ENCODE data around the gene PAM. TPM values are rescaled to one million over a fixed set of nuclear protein-coding genes. Genes with fewer than 3 reads are reported as not detected.

PAM gene
- total RNA-seq, 1 donor from 2014 or later = 12.7 TPM

DNA sequence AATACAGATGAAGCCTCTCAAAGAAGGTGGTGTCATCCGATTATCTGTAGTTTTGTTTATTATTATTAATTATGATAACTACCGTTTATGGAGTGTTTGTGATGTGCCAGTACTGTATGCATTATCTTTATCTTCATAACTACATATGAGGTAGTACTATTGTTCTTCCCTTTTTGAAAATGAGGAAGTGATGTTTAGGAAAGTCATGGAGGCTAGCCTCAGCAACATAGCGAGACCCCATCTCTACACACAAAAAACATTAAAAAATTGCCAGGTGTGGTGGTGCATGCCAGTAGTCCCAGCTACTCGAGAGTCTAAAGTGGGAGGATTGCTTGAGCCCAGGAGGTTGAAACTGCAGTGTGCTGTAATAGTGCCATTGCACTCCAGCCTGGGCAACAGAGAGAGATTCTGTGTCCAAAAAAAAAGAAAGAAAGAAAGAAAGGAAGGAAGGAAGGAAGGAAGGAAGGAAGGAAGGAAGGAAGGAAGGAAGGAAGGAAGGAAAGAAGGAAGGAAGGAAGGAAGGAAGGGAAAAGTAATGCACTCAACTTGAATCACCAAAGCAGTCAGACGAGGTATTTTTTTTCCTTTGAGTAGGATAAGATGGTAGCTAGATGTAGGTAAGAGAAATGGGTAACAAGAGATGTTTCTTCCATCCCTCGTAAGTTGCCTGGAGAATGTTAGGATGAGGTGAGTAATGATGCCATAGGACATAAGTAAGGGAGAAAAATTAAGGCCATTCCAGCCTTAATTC, 47.8 kb downstream of the PAM start:
- intact Hi-C loops (cut with micrococcal nuclease) = no loop called here

DNA sequence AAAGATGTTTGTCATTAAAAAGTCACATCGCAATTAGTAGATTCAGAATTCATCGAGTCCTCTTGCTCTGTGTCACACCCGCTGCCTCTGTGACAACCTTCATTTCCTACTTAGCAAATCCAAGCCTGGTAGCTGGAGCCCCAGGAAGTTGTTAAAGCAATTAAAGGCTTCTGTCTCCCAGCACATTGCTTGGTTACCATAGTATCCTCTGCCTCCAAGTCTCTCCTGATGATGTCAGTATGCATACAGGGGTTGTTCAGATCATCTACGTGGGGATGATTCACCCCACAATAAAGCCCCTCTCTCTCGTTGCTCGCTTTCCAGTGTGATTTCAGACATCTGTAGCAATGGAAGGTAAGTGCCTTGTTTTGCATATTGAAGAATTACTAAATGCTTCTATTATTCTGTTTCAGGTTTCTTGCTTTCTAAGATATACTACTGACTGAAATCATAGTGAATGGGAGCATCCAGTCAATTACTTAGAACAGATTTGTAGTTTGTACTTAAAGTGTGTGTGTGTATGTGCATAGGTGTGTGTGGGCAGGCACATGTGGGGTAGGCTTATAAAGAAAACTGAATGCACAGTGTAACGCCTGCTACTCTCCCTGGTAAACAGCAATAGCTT, 52.9 kb downstream of the PAM start:
- intact Hi-C loops (cut with micrococcal nuclease) = no loop called here

DNA sequence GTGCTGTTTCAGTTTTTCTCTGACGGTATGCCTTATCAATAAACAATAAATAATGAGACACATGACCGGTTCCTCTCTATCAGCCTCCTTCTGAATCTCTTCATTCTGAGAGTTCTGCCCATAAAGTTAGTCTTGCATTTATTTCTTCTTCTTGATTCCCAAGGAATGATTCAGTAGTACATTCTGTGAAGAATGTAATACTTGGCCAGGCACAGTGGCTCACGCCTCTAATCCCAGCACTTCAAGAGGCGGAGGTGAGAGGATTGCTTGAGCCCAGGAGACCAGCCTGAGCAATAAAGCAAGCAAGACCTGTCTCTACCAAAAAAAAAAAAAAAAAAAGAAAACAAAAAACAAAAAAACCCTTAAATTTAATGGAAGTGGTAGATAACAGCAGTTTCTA, 53.9 kb downstream of the PAM start:
- intact Hi-C loops (cut with micrococcal nuclease) = no loop called here

DNA sequence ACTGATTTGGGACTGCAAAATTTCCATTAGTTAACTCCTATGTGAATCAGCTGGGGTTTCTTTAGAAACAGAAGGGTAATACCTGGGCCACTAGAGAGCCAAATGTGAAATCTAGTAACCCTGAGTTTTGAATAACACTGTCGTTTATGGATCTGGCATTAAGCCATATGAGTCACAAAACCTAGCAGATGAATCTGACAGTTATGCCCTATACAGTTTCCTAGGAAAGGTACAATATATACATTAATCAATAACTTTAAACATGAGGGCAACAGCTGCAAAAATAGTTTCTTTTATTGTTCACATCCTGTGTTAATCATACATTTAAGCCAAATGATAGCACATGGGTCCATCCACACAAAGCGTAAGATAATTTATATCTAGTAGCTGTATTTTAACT, 56.9 kb downstream of the PAM start:
- intact Hi-C loops (cut with micrococcal nuclease) = no loop called here

DNA sequence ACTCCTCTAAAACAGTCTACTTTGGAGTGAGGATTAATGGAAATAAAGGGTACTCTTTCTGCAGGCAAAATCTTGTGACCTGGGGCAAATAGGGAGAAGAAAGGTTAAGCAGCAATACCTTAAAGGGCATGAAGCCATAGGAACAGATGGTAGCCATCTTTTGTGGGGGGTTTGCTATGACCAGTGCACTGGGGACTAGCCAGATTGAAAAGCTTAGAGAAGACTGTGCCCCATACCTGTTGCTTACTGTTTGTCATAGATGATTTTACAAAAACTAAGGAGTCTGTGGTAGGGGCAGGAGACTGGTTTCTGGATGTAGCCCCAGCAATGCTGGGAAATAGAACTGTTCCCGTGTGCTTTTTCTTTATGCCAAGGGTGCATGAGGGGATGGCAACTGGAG, 58.6 kb downstream of the PAM start:
- intact Hi-C loops (cut with micrococcal nuclease) = no loop called here

DNA sequence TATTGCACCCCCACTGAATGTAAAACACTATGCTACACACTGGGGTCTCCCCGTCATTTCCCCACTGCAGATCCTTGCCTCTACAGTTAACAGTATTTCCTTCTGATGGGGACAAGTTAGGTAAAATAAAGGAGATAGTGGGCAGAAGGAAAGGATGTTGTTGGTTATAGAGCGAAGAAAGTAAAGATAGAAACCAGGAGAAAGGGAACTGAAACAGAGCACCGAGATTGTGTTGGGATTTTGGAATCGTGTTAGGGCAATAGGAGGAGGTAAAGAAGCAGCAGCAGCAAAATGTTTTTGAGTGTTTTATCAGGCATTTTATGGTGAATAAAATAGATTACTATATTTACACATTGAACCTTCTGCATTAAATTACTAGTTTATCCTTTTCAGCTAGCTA, 60.0 kb downstream of the PAM start:
- intact Hi-C loops (cut with micrococcal nuclease) = no loop called here

DNA sequence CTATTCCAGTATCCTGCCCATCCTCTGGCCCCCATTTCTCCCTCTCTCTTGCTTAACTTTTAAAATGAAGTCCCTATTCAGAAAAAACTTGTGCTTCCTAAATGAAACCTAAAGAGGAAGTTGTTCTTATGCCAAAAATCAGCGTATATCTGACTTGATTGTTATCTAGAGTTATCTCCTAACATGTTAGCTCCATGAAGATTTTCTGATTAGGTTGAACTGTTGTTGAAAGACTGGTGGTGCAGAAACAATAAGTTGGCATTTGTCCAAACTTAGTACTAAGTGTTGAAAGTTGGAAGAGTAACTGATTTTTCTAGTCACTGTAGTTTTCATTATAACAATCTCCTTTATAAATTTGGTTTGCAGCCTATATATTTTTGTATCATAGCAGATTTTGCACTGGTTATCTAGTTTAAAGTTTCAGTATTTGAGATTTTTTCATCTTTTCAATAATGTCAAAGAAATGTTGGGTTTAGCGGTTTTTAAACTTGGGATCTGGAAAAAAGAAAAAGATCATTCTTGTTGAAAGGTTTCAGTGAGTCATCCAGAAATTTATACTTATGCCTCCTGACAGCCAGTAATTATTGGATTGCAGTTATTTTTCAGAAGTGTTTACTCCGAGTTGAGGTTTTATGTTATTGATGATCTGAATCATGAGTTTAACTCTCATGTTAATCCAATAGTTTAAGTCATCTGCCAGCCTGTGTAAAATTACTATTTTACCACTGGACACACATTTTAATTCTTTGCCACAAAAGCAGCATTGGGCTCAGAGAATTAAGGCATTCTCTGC, 60.6 kb downstream of the PAM start:
- intact Hi-C loops (cut with micrococcal nuclease) = no loop called here

DNA sequence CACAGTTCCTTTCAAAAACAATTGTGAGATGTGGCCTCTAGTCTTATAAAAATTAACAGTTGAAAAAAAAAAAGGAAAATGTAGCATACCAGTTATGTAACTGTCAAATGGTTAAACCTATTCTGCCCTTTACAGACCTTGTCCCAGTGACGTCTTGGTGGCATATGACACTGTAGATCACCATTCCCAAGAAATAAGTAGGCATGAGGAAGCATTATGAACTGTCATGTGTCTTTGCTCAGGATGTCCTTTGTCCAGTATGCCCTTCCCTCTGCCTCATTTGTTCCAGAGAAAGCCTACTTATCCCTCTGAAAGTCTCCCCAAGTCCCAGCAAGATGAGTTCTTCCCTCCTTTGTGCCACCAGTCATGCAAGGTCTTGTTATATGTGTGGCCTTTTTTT, 63.2 kb downstream of the PAM start:
- intact Hi-C loops (cut with micrococcal nuclease) = no loop called here

DNA sequence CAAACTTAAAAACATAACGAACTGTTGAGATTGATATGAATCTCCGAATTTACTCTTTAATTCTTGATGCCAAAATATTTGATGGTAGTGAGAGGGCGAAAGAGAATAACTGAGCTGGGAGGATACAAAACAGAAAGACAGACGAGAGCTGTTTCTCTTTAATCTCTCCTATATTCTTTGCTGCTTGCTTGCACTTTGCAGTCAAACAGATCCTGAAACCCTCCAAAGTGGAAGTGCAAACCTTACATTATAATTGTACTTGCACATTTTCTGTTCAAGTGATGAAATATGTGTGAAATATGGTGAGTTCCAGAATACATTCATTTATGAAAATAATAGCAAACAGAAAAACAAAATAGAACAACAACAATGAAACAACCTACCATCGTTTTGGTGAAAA, 63.8 kb downstream of the PAM start:
- intact Hi-C loops (cut with micrococcal nuclease) = no loop called here

DNA sequence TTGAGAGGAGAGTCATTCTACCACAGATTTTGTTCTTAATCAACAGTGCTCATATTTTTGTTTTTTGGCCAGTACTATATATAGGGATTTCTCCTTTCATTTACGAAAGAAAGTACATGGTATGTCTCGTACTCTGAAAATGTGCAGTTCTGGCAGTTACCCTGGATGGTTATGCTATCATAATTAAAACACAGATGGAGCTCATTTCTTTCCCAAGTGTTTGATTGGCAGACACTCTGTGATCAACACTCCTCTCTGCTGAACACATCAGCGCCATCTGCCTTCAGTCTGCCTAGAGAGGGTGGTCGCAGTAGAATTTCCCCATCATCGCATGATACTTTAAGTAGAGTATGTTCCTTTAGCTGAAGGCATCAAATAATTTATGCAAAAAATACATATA, 64.5 kb downstream of the PAM start:
- intact Hi-C loops (cut with micrococcal nuclease) = no loop called here

DNA sequence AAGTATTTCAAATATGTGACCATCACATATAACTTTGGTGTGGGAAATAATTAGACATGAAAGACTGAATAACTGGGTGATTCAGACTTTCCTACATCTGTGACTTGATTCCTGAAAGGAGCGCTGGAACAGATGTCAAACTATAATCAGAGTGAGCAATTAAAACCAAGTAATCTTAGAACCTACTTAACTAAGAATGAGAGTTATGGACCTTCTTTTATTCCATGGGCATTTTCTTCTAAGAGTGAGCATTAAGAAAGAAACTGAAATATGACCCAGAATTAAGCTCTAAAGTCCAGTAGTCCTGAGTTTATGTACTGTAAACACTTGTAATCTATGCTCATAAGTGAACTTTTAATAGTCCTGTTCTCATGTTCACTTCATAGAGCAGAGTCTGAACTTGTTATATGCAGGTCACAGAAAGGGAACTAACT, 68.4 kb downstream of the PAM start:
- intact Hi-C loops (cut with micrococcal nuclease) = no loop called here

DNA sequence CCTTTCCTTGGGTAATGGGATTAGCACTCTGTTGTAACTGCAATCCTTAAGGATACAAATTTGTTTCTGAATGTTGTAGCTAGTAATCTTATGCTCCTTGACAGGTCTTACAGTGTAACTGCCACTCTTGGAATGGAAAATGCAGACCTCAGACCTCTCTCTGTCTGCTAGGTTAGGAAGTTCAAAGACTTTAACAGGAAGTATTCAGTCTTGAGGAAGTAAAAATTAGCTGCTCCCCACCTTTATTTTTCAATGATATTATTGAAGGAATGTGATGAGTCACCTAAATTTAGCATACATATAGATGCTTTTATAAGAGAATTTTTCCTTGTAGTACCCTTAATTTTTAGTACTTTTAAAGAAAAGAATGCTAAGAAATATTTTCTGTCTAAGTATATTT, 71.5 kb downstream of the PAM start:
- intact Hi-C loops (cut with micrococcal nuclease) = no loop called here

DNA sequence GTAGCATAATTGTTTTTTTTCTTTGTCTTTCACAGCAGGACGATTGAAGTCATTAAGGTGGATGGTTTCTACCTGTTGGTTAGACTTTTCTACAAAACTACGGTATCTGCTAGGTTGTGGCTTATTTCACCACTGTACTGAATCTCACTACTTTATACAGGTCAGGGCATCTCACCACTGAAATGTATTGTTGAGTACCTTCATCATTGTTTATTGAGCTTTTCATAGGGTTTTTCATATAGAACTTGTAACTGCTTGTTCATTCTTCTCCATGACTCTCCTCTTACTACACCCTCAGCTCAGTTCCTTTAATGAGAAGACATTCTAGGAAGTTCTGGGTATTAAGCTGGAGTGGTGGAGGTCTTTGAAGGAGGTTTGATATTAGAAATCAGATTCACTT, 75.1 kb downstream of the PAM start:
- intact Hi-C loops (cut with micrococcal nuclease) = no loop called here

DNA sequence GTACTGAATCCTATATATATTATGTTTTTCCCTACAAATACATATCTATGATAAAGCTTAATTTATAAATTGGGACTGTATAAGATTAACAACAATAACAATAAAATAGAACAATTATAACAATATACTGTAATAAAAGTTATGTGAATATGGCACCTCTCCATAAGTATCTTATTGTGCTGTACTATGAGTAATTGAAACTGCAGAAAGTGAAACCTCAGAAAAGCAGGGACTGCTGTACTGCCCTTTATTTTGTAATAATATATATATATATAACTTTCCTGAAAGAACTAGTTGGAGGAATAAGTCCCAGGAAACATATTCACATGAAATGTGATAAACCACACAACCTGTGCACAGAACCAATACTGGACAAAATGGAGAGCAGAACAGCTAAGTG, 77.3 kb downstream of the PAM start:
- intact Hi-C loops (cut with micrococcal nuclease) = no loop called here

DNA sequence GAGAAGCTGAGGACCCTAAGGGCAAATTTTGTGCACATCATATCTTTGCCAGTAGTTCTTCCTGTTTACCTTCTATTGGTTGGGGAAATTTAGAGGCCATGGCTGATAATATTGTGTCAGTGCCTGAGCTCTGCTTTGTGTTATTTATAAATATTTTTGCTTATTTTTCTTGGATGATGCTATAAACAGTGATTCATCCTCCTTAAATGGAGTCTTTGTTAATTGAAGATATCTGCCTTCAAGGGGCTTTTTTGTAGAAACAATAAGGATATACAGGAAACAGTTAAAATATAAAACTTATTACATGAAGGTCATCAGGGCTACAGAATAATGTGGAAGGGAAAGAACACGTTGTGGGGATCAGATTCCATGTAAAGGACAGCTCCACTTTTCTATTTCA, 78.0 kb downstream of the PAM start:
- intact Hi-C loops (cut with micrococcal nuclease) = no loop called here

DNA sequence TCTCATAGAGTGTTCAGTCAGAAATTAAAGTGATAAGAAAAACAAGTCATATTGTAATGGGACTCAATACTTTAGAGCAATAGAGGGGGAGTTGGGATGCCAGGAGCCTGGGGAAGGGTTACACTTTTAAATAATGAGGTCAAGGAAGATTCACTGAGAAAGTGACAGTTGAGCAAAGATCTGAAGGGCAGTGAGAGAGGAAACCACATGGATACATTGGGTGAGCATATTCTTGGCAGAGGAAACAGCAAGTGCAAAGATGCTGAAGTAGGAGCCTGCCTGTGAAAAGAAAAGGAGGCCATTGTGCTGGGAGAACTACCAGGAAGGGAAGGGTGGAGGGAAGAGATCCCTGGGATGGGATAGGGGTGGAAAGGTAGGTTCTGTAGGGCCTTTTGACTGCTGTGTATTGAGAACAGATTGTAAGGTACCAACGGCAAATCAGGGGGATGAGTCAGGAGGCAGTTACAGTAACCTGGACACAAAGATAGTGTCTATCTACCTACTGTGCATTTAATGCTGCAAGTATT, 79.4 kb downstream of the PAM start:
- intact Hi-C loops (cut with micrococcal nuclease) = no loop called here

DNA sequence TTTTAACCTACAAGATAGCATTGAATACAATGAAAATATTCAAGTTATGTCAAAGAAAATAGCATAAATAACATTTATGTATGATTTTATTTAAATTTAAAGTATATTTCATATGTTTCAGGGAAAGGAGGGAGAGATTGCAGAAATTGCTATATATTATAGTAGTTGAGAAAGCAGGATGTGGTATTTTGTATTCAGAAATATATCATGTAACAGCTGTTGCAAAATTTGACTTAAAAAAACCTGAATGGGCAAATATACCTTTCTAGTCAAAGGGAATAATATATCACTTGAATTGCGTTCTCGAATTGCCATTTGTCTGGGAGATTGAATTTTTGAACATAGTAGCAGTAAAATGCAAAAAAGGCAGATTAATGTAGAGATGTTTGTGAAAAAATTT, 80.6 kb downstream of the PAM start:
- intact Hi-C loops (cut with micrococcal nuclease) = no loop called here

DNA sequence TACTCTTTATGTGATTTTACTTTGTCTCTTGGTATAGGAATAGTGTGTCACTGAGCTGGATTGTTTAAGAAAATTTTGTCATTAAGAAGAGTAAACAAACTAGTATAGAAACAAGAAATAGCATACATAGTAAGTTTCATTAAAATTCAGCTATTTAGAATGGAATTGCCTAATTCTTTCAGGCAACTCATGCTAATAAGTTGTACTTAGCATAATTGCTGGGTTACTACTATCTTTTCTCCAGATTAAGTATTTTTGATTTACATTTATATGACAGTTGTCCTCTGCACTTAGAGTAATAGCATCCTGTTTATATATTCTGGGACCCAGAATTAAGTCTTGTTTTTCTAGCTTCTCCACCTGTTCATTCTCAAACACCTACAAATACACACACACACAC, 85.9 kb downstream of the PAM start:
- intact Hi-C loops (cut with micrococcal nuclease) = no loop called here

DNA sequence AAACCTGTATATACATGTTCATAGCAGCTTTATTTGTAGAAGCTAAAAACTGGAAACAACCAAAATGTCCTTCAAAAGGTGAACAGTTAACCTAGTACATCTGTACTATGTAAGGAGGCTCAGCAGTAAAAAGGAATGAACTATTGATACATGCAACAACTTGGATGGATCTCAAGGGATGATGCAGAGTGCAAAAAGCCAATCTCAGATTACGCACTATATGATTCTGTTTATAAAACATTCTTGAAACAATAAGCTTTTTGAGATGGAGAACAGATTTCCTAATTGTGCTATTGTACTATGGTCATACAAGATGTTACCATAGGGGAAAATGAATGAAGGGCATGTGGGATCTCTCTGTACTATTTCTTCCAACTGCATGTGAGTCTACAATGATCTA, 88.9 kb downstream of the PAM start:
- intact Hi-C loops (cut with micrococcal nuclease) = no loop called here

DNA sequence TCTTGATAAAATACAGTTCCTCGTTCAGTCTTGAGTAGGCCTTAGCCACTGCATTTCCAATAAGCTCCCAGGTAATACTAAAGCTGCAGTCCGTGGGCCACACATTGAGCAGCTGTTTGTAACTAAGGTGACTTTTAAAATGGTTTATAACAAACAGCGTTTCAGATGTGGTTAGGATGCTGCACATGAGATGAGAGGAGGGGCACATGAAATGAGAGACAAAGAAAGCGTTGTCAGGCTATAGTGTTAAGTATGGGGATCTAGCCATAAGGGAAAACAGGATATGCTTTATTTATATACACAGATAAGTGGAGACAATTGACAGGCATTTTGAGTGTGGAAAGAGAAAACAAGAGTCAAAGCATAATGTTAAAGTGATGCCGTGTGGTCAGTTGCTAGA, 89.9 kb downstream of the PAM start:
- intact Hi-C loops (cut with micrococcal nuclease) = no loop called here

DNA sequence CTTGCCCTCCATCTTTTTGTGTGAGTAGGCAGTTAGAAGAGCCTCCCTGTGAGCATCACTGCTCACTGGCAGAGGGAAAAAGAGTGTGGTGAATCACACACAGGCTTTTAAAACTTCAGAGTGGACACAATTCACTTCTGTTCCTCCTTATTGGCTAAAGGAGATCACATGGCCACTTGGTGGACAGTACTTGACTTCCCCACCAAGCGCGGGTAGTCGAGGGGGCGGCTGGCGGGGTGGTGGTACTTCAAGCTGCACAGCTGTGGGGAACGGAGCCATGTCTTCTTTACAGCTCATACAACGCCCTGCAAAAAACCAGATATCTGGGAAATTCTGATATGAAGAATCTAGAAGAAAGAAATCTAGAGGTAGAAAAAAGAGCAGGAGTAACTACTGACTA, 95.4 kb downstream of the PAM start:
- intact Hi-C loops (cut with micrococcal nuclease) = no loop called here

DNA sequence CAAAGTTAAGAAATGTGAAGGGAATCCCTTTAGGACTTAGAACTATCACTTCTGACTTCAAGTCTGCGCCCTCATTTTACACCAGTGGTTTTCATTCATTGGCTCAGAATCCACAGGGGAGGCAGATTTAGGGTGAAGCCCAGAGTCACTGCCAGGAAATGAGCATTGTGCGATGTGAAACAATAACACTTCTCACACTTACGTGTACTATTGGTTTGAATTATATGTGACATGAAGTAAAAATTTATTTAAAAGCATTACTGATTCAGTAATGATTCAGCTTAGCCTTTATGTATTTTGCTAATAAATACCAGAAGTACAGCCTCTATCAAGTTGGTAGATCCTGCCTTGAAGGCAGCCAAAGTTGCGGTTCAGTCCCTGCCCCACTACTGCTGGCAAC, 98.6 kb downstream of the PAM start:
- intact Hi-C loops (cut with micrococcal nuclease) = no loop called here

All from T-helper 2 cell treated with Interferon-gamma antibody and Interleukin-4, amounts not matched to agents 100 ng/mL and 5 ng/mL, for 36 hours (primary cell).